NCI-H69 (cell line): Measurements from ENCODE around the gene SBSN.

Experiments used
- DNase-seq: peaks from one replicate; lab custom pipeline; 2025; lab: John Stamatoyannopoulos, UW

The SBSN gene, protein sequence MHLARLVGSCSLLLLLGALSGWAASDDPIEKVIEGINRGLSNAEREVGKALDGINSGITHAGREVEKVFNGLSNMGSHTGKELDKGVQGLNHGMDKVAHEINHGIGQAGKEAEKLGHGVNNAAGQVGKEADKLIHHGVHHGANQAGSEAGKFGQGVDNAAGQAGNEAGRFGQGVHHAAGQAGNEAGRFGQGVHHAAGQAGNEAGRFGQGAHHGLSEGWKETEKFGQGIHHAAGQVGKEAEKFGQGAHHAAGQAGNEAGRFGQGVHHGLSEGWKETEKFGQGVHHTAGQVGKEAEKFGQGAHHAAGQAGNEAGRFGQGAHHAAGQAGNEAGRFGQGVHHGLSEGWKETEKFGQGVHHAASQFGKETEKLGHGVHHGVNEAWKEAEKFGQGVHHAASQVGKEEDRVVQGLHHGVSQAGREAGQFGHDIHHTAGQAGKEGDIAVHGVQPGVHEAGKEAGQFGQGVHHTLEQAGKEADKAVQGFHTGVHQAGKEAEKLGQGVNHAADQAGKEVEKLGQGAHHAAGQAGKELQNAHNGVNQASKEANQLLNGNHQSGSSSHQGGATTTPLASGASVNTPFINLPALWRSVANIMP

DNA sequence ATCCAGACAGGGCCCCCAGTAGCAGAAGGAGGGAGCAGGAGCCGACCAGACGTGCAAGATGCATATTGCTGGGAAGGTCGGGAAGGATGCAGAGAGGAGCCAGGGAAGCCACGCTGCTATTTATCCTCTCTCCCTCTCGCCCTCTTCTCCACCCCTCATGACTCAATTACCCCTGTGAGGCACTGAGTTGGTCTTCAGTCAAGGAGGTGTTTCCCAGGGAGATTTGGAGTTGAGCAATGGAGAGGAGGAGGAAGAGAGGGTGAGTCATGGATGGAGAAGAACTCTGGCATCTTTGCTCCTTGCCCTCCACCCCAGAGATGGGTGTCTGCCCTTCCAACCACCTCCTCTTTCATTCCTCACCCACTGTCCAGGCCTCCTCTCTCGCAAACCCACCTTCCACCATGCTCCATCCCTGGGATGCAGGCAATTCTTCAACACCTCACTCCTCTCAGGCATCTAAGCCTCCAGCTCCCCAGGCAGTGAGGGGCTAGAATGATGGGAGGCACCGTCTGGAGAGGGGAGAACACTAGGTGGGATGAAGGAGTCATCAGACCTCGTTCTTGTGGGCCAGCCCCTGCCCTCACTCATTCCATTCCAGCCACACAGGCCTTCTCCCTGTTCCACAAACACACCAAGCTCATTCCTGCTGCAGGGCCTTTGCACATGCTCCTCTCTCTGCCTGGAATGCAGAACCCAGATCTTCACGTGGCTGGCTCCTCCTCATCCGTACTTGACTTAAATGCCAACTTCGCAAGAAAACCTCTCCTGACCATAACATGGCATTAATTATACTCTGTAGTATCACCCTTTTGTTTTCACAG, at the start of gene SBSN:
TSS of gene SBSN (minus strand) at position 94 of the 821 bp plus-strand sequence. CDS start at position 64, 30 bp downstream.
- no peak for DNase-seq

GRCh38 chr19:35571406-35571965, 43.4 kb upstream of the SBSN start:
- DNase-seq, result no peak

DNA sequence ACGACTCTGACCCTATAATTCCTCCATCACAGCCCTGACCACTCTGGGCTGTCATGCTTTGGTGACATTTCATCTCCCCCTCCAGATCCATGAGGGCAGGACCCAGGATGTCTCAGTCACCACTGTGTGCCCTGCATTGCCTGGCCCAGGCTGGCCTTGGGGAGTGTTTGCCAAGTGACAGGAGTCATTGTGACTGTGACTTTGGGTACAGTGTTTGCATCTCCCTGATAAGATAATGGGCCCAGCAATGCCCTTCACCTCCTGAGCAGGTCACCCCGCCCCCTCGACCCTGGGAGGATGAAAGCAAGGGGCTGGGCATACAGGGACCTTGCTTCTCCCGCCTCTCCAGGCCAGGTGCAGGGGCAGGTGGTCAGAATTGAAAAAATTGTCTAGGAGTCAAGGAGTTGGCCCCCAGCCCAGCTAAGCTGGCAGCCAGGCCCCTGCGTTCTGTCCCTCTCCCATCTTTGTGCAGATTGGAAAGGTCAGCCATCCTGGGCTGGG, 41.2 kb upstream of the SBSN start:
- DNase-seq, result no peak

DNA sequence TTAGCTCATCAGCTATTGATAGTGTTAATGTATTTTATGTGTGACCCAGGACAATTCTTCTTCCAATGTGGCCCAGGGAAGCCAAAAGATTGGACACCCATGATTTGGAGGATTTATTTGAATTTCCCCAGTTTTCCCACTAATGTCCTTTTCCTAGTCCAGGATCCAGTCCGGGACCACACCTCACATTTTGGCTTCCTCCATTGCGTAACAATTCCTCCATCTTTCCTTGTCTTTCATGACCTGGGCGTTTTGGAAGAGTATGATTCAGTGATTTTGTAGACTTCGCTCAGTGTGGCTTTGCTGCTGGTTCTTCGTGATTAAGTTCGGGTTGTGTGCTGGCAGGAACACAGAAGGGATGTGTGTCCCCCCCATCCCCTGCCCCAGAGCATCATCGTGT, 38.6 kb upstream of the SBSN start:
- no peak for DNase-seq

DNA sequence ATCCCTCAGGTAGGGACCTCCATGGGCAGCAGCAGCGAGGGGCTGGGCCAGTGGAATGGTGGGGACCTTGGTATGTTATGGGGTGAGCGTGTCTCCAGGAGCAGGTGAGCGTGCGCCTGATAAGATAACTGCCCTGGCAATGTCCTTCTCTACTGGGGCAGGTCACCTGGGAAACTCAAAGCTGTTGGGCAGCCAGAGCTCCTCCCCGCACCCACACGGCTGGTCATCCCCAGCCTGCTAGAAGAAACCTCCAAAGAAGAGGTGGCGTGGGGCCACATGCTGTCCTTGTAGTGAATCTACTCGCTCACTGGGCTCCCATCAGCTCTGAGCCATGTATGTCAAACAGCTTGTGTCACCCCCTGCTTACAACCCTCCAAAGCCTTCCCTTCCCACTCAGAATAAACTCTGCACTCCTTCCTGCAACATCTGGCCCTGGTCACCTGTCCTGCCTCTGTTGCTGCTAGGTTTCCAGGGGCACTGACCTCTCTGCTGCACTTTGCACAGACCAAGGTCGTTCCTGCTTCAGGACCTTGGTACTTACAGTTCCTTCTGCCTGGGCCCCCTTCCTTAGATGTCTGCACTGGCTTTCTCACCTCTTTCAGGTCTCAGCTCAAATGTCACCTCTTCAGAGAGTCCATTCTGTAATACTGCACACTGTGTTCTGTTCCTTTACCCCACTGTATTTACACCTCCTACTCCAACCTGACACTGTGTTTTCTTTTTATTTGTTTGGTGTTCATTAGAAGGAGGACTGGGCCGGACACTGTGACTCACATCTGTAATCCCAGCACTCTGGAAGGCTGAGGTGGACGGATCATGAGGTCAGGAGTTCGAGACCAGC, 37.1 kb upstream of the SBSN start:
- DNase-seq, result no peak

- no peak for DNase-seq
These were observed 35.2 kb upstream of the SBSN start, which contains the start of gene ATP4A for GRCh38 chr19:35563207-35563829. Gene ATP4A (minus strand): TSS chr19:35563658. CDS start chr19:35563629, 29 bp downstream.

GRCh38 chr19:35562776-35563175, 34.7 kb upstream of the SBSN start:
- no peak for DNase-seq

- DNase-seq, result no peak
These were observed 34.2 kb upstream of the SBSN start for GRCh38 chr19:35562336-35562735.

DNA sequence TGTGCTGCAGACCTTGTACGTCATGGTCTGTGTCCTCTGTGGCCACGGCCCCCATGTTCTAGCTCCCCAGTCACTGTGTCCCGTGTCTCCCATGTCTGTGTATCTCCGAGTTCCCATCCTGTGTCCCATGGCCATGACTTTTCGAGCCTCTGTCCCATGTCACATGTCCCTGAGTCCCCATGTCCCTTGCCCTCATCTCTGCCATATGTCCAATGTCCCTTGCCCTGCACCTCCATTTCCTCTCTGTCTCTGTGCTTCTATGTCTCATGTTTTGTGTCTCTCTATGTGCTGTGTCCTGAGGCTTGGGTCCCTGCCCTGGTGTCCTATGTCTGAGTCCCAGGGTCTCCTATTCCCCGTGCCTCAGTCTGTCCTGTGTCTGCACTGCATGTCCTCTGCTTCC, 33.3 kb upstream of the SBSN start:
- no peak for DNase-seq

DNA sequence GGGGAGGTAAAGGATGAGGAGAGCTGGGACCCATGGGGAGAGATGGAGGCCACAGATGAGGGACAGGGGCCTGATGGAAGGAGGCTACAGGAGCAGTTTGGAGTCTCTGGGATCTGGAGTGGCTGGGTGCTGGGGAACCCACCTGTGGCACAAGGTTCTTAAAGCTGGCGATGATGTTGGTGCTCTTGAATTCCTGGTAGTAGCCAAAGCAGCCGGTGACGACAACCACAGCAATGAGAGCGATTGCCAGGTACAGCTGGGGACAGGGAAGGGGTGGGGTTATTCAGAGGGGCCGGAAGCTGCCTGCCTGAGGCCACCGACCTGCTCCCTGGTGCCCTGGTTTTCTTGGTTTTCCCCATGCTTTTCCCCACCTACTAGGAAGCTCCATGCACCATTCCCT, 32.6 kb upstream of the SBSN start:
- DNase-seq, result no peak

GRCh38 chr19:35560271-35560670, 32.2 kb upstream of the SBSN start:
- DNase-seq, result no peak

DNA sequence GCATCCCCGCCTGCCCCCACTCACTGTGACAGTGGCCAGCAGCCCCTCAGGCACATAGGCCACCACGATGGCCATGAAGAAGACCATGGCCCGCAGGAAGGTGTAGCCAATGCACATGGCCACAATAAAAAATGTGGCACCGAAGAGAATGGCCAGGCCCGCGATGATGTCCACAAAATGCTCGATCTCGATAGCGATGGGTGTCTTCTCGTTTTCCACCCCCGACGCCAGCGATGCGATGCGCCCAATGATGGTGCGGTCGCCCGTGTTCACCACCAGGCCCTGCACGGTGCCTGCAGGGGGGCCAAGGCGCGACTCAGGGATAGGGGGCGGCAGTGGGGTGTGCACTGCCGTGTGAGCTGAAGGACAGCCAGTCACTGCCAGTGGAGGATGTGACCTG, 31.7 kb upstream of the SBSN start:
- no peak for DNase-seq

GRCh38 chr19:35559281-35559659, 31.2 kb upstream of the SBSN start:
- no peak for DNase-seq

GRCh38 chr19:35558400-35559280, 30.5 kb upstream of the SBSN start:
- DNase-seq, result no peak

- peak; percentile 81 for DNase-seq
These were observed 29.7 kb upstream of the SBSN start for GRCh38 chr19:35557539-35558399.

- no peak for DNase-seq
These were observed 28.9 kb upstream of the SBSN start for GRCh38 chr19:35556846-35557538.

GRCh38 chr19:35556025-35556590, 28.0 kb upstream of the SBSN start:
- no peak for DNase-seq
